HTR-8/SVneo (cell line): ENCODE data around the gene NANS.

ENCODE experiments used
- DNase-seq: peaks from one replicate; pipeline ENCODE4 v3.0.0; 2011; ENCODE audit warnings: low spot score, mixed read lengths; ENCODE audit not compliant: insufficient read length
- FAIRE-seq: peaks from 2 replicates; lab custom pipeline; 2011; peaks lifted over from hg19 to GRCh38; lab: Jason Lieb, UNC

NANS gene

GRCh38 chr9:98034593-98035546, 21.7 kb upstream of the NANS start:
- FAIRE-seq (no peak), DNase-seq (peak; percentile 42)

- DNase-seq, result no peak
- no peak for FAIRE-seq
Observed at GRCh38 chr9:98037357-98037756, 19.2 kb upstream of the NANS start.

- FAIRE-seq, result no peak
- DNase-seq, result no peak
Observed at GRCh38 chr9:98038958-98039357, 17.6 kb upstream of the NANS start.

- FAIRE-seq (no peak), DNase-seq (no peak)
Observed at GRCh38 chr9:98039607-98040017, 16.9 kb upstream of the NANS start.

- FAIRE-seq (no peak), DNase-seq (no peak)
Observed at GRCh38 chr9:98040212-98040611, 16.3 kb upstream of the NANS start.

GRCh38 chr9:98043915-98044314, 12.6 kb upstream of the NANS start:
- DNase-seq (no peak), FAIRE-seq (no peak)

- DNase-seq (no peak), FAIRE-seq (no peak)
Observed at GRCh38 chr9:98045234-98046179, 11.0 kb upstream of the NANS start.

GRCh38 chr9:98046180-98046543, 10.4 kb upstream of the NANS start:
- DNase-seq, result no peak
- no peak for FAIRE-seq

- DNase-seq (no peak), FAIRE-seq (no peak)
Observed at GRCh38 chr9:98047002-98047401, 9.5 kb upstream of the NANS start.

- FAIRE-seq, result no peak
Observed at GRCh38 chr9:98049288-98050072, 7.1 kb upstream of the NANS start.

GRCh38 chr9:98050351-98050750, 6.2 kb upstream of the NANS start:
- FAIRE-seq (no peak), DNase-seq (no peak)

More at GRCh38 chr9:98049288-98050072, 7.1 kb upstream of the NANS start:
- DNase-seq, result no peak

- FAIRE-seq, result no peak
Observed at GRCh38 chr9:98054376-98054951, 2.1 kb upstream of the NANS start.

GRCh38 chr9:98057138-98057799, 737 bp downstream of the NANS start:
- no peak for FAIRE-seq
- no peak for DNase-seq

More at GRCh38 chr9:98054376-98054951, 2.1 kb upstream of the NANS start:
- DNase-seq, result no peak

GRCh38 chr9:98062161-98062560, 5.6 kb downstream of the NANS start:
- DNase-seq (no peak), FAIRE-seq (no peak)

- no peak for FAIRE-seq
Observed at GRCh38 chr9:98064623-98065392, 8.3 kb downstream of the NANS start.

GRCh38 chr9:98066235-98066634, 9.7 kb downstream of the NANS start:
- no peak for DNase-seq
- FAIRE-seq, result no peak

More at GRCh38 chr9:98064623-98065392, 8.3 kb downstream of the NANS start:
- DNase-seq, result no peak

GRCh38 chr9:98067184-98067583, 10.7 kb downstream of the NANS start:
- FAIRE-seq, result no peak
- DNase-seq, result no peak

- no peak for FAIRE-seq
- no peak for DNase-seq
Observed at GRCh38 chr9:98069551-98069950, 13.0 kb downstream of the NANS start.
